ENCODE data around the gene CELA1. TPM values are rescaled to one million over a fixed set of nuclear protein-coding genes. Genes with fewer than 3 reads are reported as not detected.

The CELA1 gene
- total and polyA plus RNA-seq, 2 of the 13 experiments (the other 11 are each of a cell fraction or from before 2014, with no cell fraction given), result not detected

DNA sequence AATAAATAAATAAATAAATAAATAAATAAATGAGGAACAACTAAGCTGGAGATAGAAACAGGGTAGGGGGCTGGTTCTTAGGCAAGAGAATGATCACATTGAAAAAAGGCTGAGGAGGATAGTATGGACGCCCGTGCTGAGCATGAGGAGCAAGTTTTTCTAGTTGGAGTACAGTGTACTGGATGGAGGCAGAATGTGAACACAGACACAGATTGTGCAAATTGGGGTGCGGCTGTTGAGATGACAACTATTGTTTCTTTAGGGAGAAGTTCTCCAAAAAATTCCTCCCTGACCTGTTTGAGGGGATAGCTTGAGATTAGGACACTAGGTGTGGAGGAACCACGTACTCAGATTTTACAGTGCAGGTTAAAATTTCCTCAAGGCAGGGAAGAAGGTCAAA is 21.5 kb downstream of the CELA1 start (continued):
- TF ChIP-seq NFIC (IDR thresholded peaks at IDR 0.05; ENCODE audit: low read length), result no peak
- no peak for TF ChIP-seq ZFY (CRISPR knock-in tag; IDR thresholded peaks at IDR 0.05)
- TF ChIP-seq ZNF136 (CRISPR knock-in tag; IDR thresholded peaks at IDR 0.05; ENCODE audit: low read depth), result no peak

DNA sequence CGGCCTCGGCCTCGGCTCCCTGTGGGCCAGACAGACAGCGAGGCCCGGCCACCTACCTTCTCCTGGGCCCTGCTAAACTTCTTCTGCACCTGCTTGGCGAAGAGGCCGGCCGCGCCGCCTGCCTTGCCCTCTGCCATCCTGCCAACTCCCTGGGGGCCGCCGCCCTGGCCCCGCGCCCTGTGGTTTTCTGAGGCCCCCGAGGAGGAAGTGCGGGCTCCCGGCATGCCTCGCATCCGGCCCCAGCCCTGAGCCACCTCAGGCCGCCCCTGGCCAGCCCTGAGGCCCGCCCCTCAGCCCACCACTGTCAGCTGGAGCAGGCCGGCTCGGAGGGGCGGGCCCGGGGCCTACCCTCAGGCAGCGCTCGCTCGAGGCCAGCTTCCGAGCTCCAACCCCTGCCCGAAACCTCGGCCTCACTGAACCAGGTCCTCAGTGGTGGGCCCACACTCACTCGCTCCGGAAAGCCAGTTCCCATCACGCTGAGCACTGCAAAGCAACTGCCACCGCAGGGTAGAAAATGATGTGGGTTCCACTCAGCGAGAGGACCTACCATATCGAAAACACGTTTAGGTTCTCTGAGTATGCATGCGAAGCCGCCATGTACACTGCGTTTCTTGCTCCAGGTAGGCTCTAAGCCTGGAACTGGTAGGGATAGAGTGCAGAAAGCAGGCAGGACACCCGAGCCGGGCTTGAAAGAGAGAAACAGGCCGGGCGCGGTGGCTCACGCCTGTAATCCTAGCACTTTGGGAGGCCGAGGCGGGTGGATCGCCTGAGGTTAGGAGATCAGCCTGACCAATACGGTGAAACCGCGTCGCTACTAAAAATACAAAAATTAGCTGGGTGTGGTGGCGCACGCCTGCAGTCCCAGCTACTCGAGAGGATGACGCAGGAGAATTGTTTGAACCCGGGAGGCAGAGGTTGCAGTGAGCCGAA is 22.2 kb downstream of the CELA1 start, which contains the start of gene BIN2:
Gene BIN2 (minus strand): TSS at position 209 of the 930 bp plus-strand sequence. CDS start 72 bp downstream, at position 137.
- TF ChIP-seq NAIF1 (CRISPR knock-in tag; IDR thresholded peaks at IDR 0.05; ENCODE audit: borderline replicate concordance) (no peak), ZNF44 (CRISPR knock-in tag; IDR thresholded peaks at IDR 0.05) (no peak), ZNF737 (CRISPR knock-in tag; IDR thresholded peaks at IDR 0.05; ENCODE audit: borderline replicate concordance) (no peak), KDM5A (IDR thresholded peaks at IDR 0.05; ENCODE audit: borderline replicate concordance, low read length) (no peak), SMAD3 (CRISPR knock-in tag; IDR thresholded peaks at IDR 0.05) (no peak), CREB1 (IDR thresholded peaks at IDR 0.05) (no peak), CREB1 (CRISPR knock-in tag; IDR thresholded peaks at IDR 0.05) (no peak), ZNF224 (CRISPR knock-in tag; IDR thresholded peaks at IDR 0.05) (no peak), ZNF260 (CRISPR knock-in tag; IDR thresholded peaks at IDR 0.05; ENCODE audit: borderline replicate concordance, low read depth) (no peak), FLYWCH1 (CRISPR knock-in tag; IDR thresholded peaks at IDR 0.05) (no peak)
- TF ChIP-seq, protein P1, sequence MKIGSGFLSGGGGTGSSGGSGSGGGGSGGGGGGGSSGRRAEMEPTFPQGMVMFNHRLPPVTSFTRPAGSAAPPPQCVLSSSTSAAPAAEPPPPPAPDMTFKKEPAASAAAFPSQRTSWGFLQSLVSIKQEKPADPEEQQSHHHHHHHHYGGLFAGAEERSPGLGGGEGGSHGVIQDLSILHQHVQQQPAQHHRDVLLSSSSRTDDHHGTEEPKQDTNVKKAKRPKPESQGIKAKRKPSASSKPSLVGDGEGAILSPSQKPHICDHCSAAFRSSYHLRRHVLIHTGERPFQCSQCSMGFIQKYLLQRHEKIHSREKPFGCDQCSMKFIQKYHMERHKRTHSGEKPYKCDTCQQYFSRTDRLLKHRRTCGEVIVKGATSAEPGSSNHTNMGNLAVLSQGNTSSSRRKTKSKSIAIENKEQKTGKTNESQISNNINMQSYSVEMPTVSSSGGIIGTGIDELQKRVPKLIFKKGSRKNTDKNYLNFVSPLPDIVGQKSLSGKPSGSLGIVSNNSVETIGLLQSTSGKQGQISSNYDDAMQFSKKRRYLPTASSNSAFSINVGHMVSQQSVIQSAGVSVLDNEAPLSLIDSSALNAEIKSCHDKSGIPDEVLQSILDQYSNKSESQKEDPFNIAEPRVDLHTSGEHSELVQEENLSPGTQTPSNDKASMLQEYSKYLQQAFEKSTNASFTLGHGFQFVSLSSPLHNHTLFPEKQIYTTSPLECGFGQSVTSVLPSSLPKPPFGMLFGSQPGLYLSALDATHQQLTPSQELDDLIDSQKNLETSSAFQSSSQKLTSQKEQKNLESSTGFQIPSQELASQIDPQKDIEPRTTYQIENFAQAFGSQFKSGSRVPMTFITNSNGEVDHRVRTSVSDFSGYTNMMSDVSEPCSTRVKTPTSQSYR (CRISPR knock-in tag; IDR thresholded peaks at IDR 0.05; ENCODE audit: borderline replicate concordance), result no peak
- TF ChIP-seq, protein P2, sequence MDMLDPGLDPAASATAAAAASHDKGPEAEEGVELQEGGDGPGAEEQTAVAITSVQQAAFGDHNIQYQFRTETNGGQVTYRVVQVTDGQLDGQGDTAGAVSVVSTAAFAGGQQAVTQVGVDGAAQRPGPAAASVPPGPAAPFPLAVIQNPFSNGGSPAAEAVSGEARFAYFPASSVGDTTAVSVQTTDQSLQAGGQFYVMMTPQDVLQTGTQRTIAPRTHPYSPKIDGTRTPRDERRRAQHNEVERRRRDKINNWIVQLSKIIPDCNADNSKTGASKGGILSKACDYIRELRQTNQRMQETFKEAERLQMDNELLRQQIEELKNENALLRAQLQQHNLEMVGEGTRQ (IDR thresholded peaks at IDR 0.05; ENCODE audit: low read depth, low read length), result no peak
- TF ChIP-seq, protein P2 (CRISPR knock-in tag; IDR thresholded peaks at IDR 0.05; ENCODE audit: borderline replicate concordance), result no peak
- ATAC-seq (no peak), FAIRE-seq (no peak), DNase-seq (ENCODE audit: low spot score) (no peak)
- Histone ChIP-seq H3K36me3 (replicated peaks in 1 of 2; ENCODE audit: control insufficient read depth in 1 of 2, insufficient read depth in 2 of 2, low read length in 2 of 2) (no peaks in the 10 kb centered on the region), H3K4me3 (replicated peaks in 1 of 3; ENCODE audit: insufficient read depth in 1 of 3, low read depth in 2 of 3, low read length in 3 of 3) (no peak within 1 kb of the TSS), H3K27ac (ENCODE audit: extremely low read length, insufficient read depth, low read length) (no peak within 1 kb of the TSS), H3K4me1 (ENCODE audit: insufficient read depth, low read length) (peaks cover 11% of the 10 kb centered on the region; the same call in 1 of the 2 replicates), H3K9ac (ENCODE audit: insufficient read depth, low read depth, low read length) (no peak within 1 kb of the TSS), H3K79me2 (ENCODE audit: insufficient read depth, low read length) (no peaks in the 10 kb centered on the region), H3K4me2 (ENCODE audit: low read depth, low read length) (no peak within 1 kb of the TSS), H2AFZ (ENCODE audit: low read length) (no peak within 1 kb of the TSS), H3K9me3 (ENCODE audit: low read length) (no peaks in the 10 kb centered on the region), H4K20me1 (ENCODE audit: insufficient read depth, low read length) (no peaks in the 10 kb centered on the region), H3K27me3 (ENCODE audit: control insufficient read depth in 1 of 2, insufficient read depth in 2 of 2, low read length in 2 of 2) (0 out of 5 replicates have a peak, but pooled peaks cover 0 to 5% of the 10 kb centered on the region in 2 experiments)
- WGBS (ENCODE audit: low lambda C conversion rate), result 78% methylated on average over 48 of the region's 60 CpGs
- in situ Hi-C loops (cut with HindIII; ENCODE audit: extremely low pct_ligation_motif_present, low pct_unique_long_range_greater_than_20kb) (no loop called here), intact Hi-C loops (cut with micrococcal nuclease; ENCODE audit: unreplicated experiment) (no loop called here)
- POLR2A ChIA-PET, result no interaction called here
- BruUV-seq (replicated peaks), result no TSS peak
- CTCF ChIA-PET (ENCODE audit: low intra/inter-chr PET ratio, low total read pairs), result no interaction called here

All from HepG2 (cell line).